ENCODE data around the gene SMC3. TPM values are rescaled to one million over a fixed set of nuclear protein-coding genes. Genes with fewer than 3 reads are reported as not detected.
"Not testable (repeated sequence)": the region's sequence is repeated elsewhere in the genome, so short reads cannot be mapped to it uniquely, and the experiment has no call there.

The SMC3 gene
- total RNA-seq, 2 donors from 2014 or later, result 25.6 to 38.8 TPM

- no peak overlapping the region for H3K27ac ChIP-seq
- H3K9me3 ChIP-seq, result no peaks in the 10 kb centered on the region
- H3K36me3 ChIP-seq, result no peaks in the 10 kb centered on the region
- H3K27me3 ChIP-seq (replicated peaks; ENCODE audit: insufficient read depth), result peaks cover 5% of the 10 kb centered on the region
- intact Hi-C loops (cut with DNase I), result no loop called here
- H3K4me3 ChIP-seq, result no peak overlapping the region
- no peak for TF ChIP-seq CTCF (IDR thresholded peaks at IDR 0.05)
- no peak for TF ChIP-seq POLR2A (IDR thresholded peaks at IDR 0.05)
- no peak for TF ChIP-seq POLR2AphosphoS5 (IDR thresholded peaks at IDR 0.05)
- no peak for DNase-seq (ENCODE audit: low spot score)
- WGBS, result 63% methylated on average over 6 of the region's 6 CpGs
- no peaks in the 10 kb centered on the region for H3K4me1 ChIP-seq (replicated peaks)
Measured at GRCh38 chr10:110636932-110637557, 69.5 kb downstream of the SMC3 start.

GRCh38 chr10:110637558-110638053 is 70.1 kb downstream of the SMC3 start:
- no peaks in the 10 kb centered on the region for H3K4me1 ChIP-seq (replicated peaks)
- H3K36me3 ChIP-seq, result no peaks in the 10 kb centered on the region
- no peak for DNase-seq (ENCODE audit: low spot score)
- TF ChIP-seq POLR2A (IDR thresholded peaks at IDR 0.05) (no peak), POLR2AphosphoS5 (IDR thresholded peaks at IDR 0.05) (no peak), CTCF (IDR thresholded peaks at IDR 0.05) (no peak)
- intact Hi-C loops (cut with DNase I), result no loop called here
- no peaks in the 10 kb centered on the region for H3K9me3 ChIP-seq
- WGBS, result 42% methylated on average over 10 of the region's 10 CpGs
- H3K4me3 ChIP-seq, result no peak overlapping the region
- no peak overlapping the region for H3K27ac ChIP-seq
- peaks cover 5% of the 10 kb centered on the region for H3K27me3 ChIP-seq (replicated peaks; ENCODE audit: insufficient read depth)

- 89% methylated on average over 3 of the region's 3 CpGs for WGBS
- H3K4me1 ChIP-seq (replicated peaks), result no peaks in the 10 kb centered on the region
- no peak for DNase-seq (ENCODE audit: low spot score)
- H3K9me3 ChIP-seq, result no peaks in the 10 kb centered on the region
- intact Hi-C loops (cut with DNase I), result no loop called here
- H3K36me3 ChIP-seq, result no peaks in the 10 kb centered on the region
- peaks cover 10% of the 10 kb centered on the region for H3K27me3 ChIP-seq (replicated peaks; ENCODE audit: insufficient read depth)
- H3K4me3 ChIP-seq, result no peak overlapping the region
- H3K27ac ChIP-seq, result no peak overlapping the region
- TF ChIP-seq POLR2AphosphoS5 (IDR thresholded peaks at IDR 0.05), result no peak
- no peak for TF ChIP-seq POLR2A (IDR thresholded peaks at IDR 0.05)
- no peak for TF ChIP-seq CTCF (IDR thresholded peaks at IDR 0.05)
Measured at GRCh38 chr10:110638319-110638718, 70.8 kb downstream of the SMC3 start.

- intact Hi-C loops (cut with DNase I); H3K9me3 ChIP-seq: not testable (repeated sequence)
- WGBS, result 94% methylated on average over 6 of the region's 6 CpGs
Measured at GRCh38 chr10:110639046-110639445, 71.6 kb downstream of the SMC3 start.

GRCh38 chr10:110639858-110640257 is 72.4 kb downstream of the SMC3 start:
- H3K36me3 ChIP-seq; H3K27ac ChIP-seq; DNase-seq (ENCODE audit: low spot score); H3K9me3 ChIP-seq; intact Hi-C loops (cut with DNase I); H3K4me3 ChIP-seq; H3K4me1 ChIP-seq (replicated peaks): not testable (repeated sequence)
- H3K27me3 ChIP-seq (replicated peaks; ENCODE audit: insufficient read depth), result peaks cover 21% of the 10 kb centered on the region
- 83% methylated on average over 6 of the region's 6 CpGs for WGBS

More at GRCh38 chr10:110639046-110639445, 71.6 kb downstream of the SMC3 start:
- not testable (repeated sequence) for H3K36me3 ChIP-seq; DNase-seq (ENCODE audit: low spot score); H3K27ac ChIP-seq; H3K4me1 ChIP-seq (replicated peaks); H3K4me3 ChIP-seq
- peaks cover 13% of the 10 kb centered on the region for H3K27me3 ChIP-seq (replicated peaks; ENCODE audit: insufficient read depth)

- Histone ChIP-seq H3K36me3 (no peaks in the 10 kb centered on the region), H3K9me3 (no peaks in the 10 kb centered on the region), H3K27ac (no peak overlapping the region), H3K4me1 (replicated peaks) (no peaks in the 10 kb centered on the region), H3K4me3 (no peak overlapping the region), H3K27me3 (replicated peaks; ENCODE audit: insufficient read depth) (peaks cover 27% of the 10 kb centered on the region)
- TF ChIP-seq POLR2A (IDR thresholded peaks at IDR 0.05) (no peak), POLR2AphosphoS5 (IDR thresholded peaks at IDR 0.05) (no peak), CTCF (IDR thresholded peaks at IDR 0.05) (no peak)
- intact Hi-C loops (cut with DNase I), result no loop called here
- no peak for DNase-seq (ENCODE audit: low spot score)
- WGBS, result 19% methylated on average over 5 of the region's 5 CpGs
Measured at GRCh38 chr10:110641256-110641655, 73.8 kb downstream of the SMC3 start.
